Esophagus squamous epithelium (tissue), 5 donors: ENCODE data around the gene DEPP1. TPM values are rescaled to one million over a fixed set of nuclear protein-coding genes. Genes with fewer than 3 reads are reported as not detected.

Source experiments
- DNase-seq: peaks from one replicate; lab custom pipeline; 2025; lab: John Stamatoyannopoulos, UW
- H3K27ac ChIP-seq, 4 donors: fragments of 200-600 bp; sonication (generic); one replicate each; pipeline ENCODE4 v1.5.1; 2016 to 2019; ENCODE audit warnings: mild to moderate bottlenecking in 1 of 4
- H3K27me3 ChIP-seq, 4 donors: fragments of 200-600 bp; sonication (generic); 1 replicate in 3 of 4; 2 replicates in 1 of 4; pipeline versions ENCODE4 v1.5.1 to v1.6.0; 2017 to 2021; ENCODE audit warnings: antibody characterized with exemption in 1 of 4
- H3K36me3 ChIP-seq, 3 donors: fragments of 200-600 bp; sonication (generic); one replicate each; pipeline ENCODE4 v1.5.1; 2016 to 2019
- H3K4me1 ChIP-seq, 3 donors: fragments of 200-600 bp; sonication (generic); one replicate each; pipeline ENCODE4 v1.5.1; 2017 to 2019
- H3K4me3 ChIP-seq, 4 donors: fragments of 200-600 bp; sonication (generic); 1 replicate in 3 of 4; 2 replicates in 1 of 4; pipeline ENCODE4 v1.5.1; 2016 to 2019; ENCODE audit warnings: mild to moderate bottlenecking in 2 of 4, moderate library complexity in 1 of 4
- H3K9me3 ChIP-seq, 3 donors: fragments of 200-600 bp; sonication (generic); one replicate each; pipeline ENCODE4 v1.5.1; 2016 to 2019
- CTCF ChIP-seq, 6 experiments: fragments of 450-650 bp in 4 of 6; fragments of 200-600 bp in 2 of 6; sonication (generic) in 2 of 6; IDR thresholded peaks; one replicate each; pipeline ENCODE4 v1.5.1; 2016 to 2019; ENCODE audit warnings: antibody characterized with exemption in 6 of 6, mild to moderate bottlenecking in 4 of 6, moderate library complexity in 4 of 6
- POLR2A ChIP-seq, 4 donors: fragments of 450-650 bp; IDR thresholded peaks; one replicate each; pipeline ENCODE4 v1.6.1; 2017; ENCODE audit warnings: antibody characterized with exemption in 4 of 4, mild to moderate bottlenecking in 4 of 4, moderate library complexity in 3 of 4
- WGBS, 2 donors: methylation state at CpG; one replicate each; pipeline ENCODE4 v1.1.5; 2018; 5-methylcytosine and 5-hydroxymethylcytosine counted together
- intact Hi-C: fragments of 100-400 bp; cut with DNase I; formaldehyde crosslinking; loops from one replicate; pipeline ENCODE4 v1.15.0; 2022
- total RNA-seq, 4 donors: library from RNA; depleted of rRNA; stranded (reverse); fragments of >200 nt; gene quantifications; one replicate each; pipeline ENCODE4 v1.1.0, GENCODE V29; 2016
- donor health status: DM: yes; HTN: yes; CAD: no.

DEPP1 gene
- total RNA-seq, 4 donors from 2014 or later, result 2.5 to 116 (median 27.5) TPM

DNA sequence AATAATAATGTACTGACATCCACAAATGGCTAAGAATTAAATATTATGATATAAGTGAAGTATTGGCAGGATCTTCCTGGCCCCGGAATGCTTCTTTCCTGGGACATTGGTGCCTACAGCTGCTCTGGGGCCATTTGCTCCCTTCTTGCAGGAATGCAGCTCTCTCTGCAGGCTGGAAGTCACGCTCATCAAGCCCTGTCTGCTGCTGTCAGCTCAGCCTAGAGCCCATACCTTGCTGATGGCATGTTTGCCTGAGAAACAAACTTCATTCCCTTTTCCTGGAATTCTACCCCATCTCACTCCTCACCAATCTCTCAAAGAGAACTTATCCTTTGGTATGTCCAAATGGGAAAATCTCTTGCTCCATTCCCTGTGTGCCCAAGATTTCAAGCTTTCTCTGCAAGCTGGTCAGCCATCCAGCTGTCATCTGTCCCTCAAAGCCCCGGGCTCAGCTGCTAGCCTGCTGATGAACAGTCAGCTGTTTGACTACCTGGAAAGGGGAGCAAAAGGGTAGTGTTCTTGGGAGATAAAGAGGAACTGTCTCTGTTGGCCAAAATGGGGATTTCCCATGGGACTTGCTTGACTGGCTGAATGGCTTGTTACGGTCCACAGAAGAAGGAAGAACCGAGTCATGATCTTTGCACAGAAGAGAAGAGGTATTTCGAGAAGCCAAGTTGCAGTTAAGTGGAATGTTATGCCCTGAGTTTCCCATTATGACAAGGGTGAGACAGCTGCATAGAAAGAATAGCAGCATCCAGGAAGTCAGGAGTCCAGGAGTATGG lies 31.0 kb downstream of the DEPP1 start:
- Histone ChIP-seq H3K36me3 (no peaks in the 10 kb centered on the region), H3K4me3 (no peak overlapping the region), H3K9me3 (no peaks in the 10 kb centered on the region), H3K4me1 (peaks cover 0 to 7% (median 5%) of the 10 kb centered on the region in 3 donors), H3K27me3 (no peaks in the 10 kb centered on the region), H3K27ac (no peak overlapping the region)
- TF ChIP-seq CTCF (IDR thresholded peaks at IDR 0.05), result no peak
- no peak for TF ChIP-seq POLR2A (IDR thresholded peaks at IDR 0.05)
- 44 to 50% methylated on average over 6 of the region's 6 CpGs for WGBS, 2 donors
- intact Hi-C loops, result no loop called here
- no peak for DNase-seq

DNA sequence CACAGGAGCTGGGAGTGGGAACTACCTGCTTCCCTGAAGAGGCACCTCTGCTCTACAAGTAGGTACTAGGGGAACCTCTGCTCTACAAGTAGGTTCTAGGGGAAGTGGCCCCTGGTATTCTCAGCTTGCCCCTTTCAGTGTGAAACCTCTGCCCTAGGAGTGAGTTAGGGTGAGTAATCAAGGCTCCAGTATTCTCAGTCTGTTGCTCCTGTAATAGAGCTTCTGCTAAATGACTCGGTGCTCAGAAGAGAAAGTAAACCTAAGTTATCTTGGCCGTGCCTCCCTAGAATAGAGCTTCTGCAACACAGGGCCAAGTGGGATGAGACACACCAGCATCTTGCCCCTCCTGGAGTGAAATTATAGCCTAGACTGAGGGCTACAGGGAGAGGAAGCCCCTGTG lies 32.4 kb downstream of the DEPP1 start:
- Histone ChIP-seq H3K27ac (no peak overlapping the region), H3K9me3 (no peaks in the 10 kb centered on the region), H3K36me3 (no peaks in the 10 kb centered on the region), H3K27me3 (no peaks in the 10 kb centered on the region), H3K4me1 (peaks cover 0 to 7% (median 5%) of the 10 kb centered on the region in 3 donors), H3K4me3 (no peak overlapping the region)
- intact Hi-C loops, result no loop called here
- TF ChIP-seq POLR2A (IDR thresholded peaks at IDR 0.05) (no peak), CTCF (IDR thresholded peaks at IDR 0.05) (no peak)
- WGBS, 2 donors, result 27% methylated on average over 2 of the region's 2 CpGs; no CpG with 5 or more reads in 1 of the 2 donors
- DNase-seq, result no peak

- no peak for DNase-seq
- no peak overlapping the region for H3K4me3 ChIP-seq
- intact Hi-C loops, result no loop called here
- no peak for TF ChIP-seq POLR2A (IDR thresholded peaks at IDR 0.05)
- TF ChIP-seq CTCF (IDR thresholded peaks at IDR 0.05), result no peak
- 27 to 81% methylated on average over 1 of the region's 1 CpG for WGBS, 2 donors
- H3K36me3 ChIP-seq, result no peaks in the 10 kb centered on the region
- no peak overlapping the region for H3K27ac ChIP-seq
- H3K4me1 ChIP-seq, result peaks cover 0 to 7% (median 5%) of the 10 kb centered on the region in 3 donors
- no peaks in the 10 kb centered on the region for H3K27me3 ChIP-seq
- no peaks in the 10 kb centered on the region for H3K9me3 ChIP-seq
These were observed 34.3 kb downstream of the DEPP1 start for GRCh38 chr10:44944354-44944753.

GRCh38 chr10:44939691-44940401 lies 38.8 kb downstream of the DEPP1 start:
- no peak for TF ChIP-seq CTCF (IDR thresholded peaks at IDR 0.05)
- no peak for TF ChIP-seq POLR2A (IDR thresholded peaks at IDR 0.05)
- intact Hi-C loops, result no loop called here
- Histone ChIP-seq H3K4me3 (no peak overlapping the region), H3K9me3 (no peaks in the 10 kb centered on the region), H3K36me3 (no peaks in the 10 kb centered on the region), H3K27ac (no peak overlapping the region), H3K27me3 (no peaks in the 10 kb centered on the region), H3K4me1 (peaks cover 0 to 14% (median 7%) of the 10 kb centered on the region in 3 donors)
- DNase-seq, result no peak
- WGBS, 2 donors, result 78 to 79% methylated on average over 7 of the region's 7 CpGs

- intact Hi-C loops, result no loop called here
- no peaks in the 10 kb centered on the region for H3K9me3 ChIP-seq
- H3K27me3 ChIP-seq, result no peaks in the 10 kb centered on the region
- no peaks in the 10 kb centered on the region for H3K36me3 ChIP-seq
- DNase-seq, result no peak
- 74 to 75% methylated on average over 7 of the region's 7 CpGs for WGBS, 2 donors
- H3K4me1 ChIP-seq, result peaks cover 0 to 14% (median 7%) of the 10 kb centered on the region in 3 donors
- no peak overlapping the region for H3K27ac ChIP-seq
- TF ChIP-seq POLR2A (IDR thresholded peaks at IDR 0.05) (no peak), CTCF (IDR thresholded peaks at IDR 0.05) (no peak)
- H3K4me3 ChIP-seq, result no peak overlapping the region
These were observed 39.7 kb downstream of the DEPP1 start for GRCh38 chr10:44938956-44939355.
